HG02759 (cell line): ENCODE results near the gene A2M.
A peak's percentile ranks its signal among the peaks of the same experiment; 100 is the strongest.

ENCODE experiments used
- ATAC-seq: cut with Tn5 transposase; IDR thresholded peaks from one replicate; pipeline ENCODE4 v1.9.1; 2021; ENCODE audit warnings: mild to moderate bottlenecking, moderate library complexity; ENCODE audit not compliant: unreplicated experiment

A2M gene

GRCh38 chr12:9074484-9075137, 41.1 kb downstream of the A2M start:
- no peak for ATAC-seq

- ATAC-seq, result no peak
Measured at GRCh38 chr12:9073076-9073475, 42.6 kb downstream of the A2M start.

GRCh38 chr12:9072481-9073038, 43.2 kb downstream of the A2M start:
- ATAC-seq, result no peak

GRCh38 chr12:9071969-9072368, 43.8 kb downstream of the A2M start:
- no peak for ATAC-seq

- no peak for ATAC-seq
Measured at GRCh38 chr12:9071518-9071917, 44.2 kb downstream of the A2M start.

- ATAC-seq, result no peak
Measured at GRCh38 chr12:9070351-9070750, 45.4 kb downstream of the A2M start.

GRCh38 chr12:9068600-9068999, 47.1 kb downstream of the A2M start:
- no peak for ATAC-seq

- ATAC-seq, result no peak
Measured at GRCh38 chr12:9068086-9068485, 47.6 kb downstream of the A2M start.

- no peak for ATAC-seq
Measured at GRCh38 chr12:9066755-9067423, 48.8 kb downstream of the A2M start.

GRCh38 chr12:9066183-9066623, 49.5 kb downstream of the A2M start:
- no peak for ATAC-seq

- no peak for ATAC-seq
Measured at GRCh38 chr12:9065607-9065856, 50.2 kb downstream of the A2M start.

GRCh38 chr12:9064815-9065606, 50.7 kb downstream of the A2M start:
- ATAC-seq, result no peak

- ATAC-seq, result peak; percentile 64
Measured at GRCh38 chr12:9064201-9064814, 51.4 kb downstream of the A2M start.

- ATAC-seq, result no peak
Measured at GRCh38 chr12:9052610-9053009, 63.1 kb downstream of the A2M start.

GRCh38 chr12:9051158-9051550, 64.6 kb downstream of the A2M start:
- ATAC-seq, result no peak

- ATAC-seq, result no peak
Measured at GRCh38 chr12:9050521-9051157, 65.1 kb downstream of the A2M start.

GRCh38 chr12:9049520-9050133, 66.1 kb downstream of the A2M start:
- no peak for ATAC-seq

- ATAC-seq, result no peak
Measured at GRCh38 chr12:9048930-9049329, 66.8 kb downstream of the A2M start.

- ATAC-seq, result no peak
Measured at GRCh38 chr12:9047105-9047504, 68.6 kb downstream of the A2M start.

- ATAC-seq, result no peak
Measured at GRCh38 chr12:9043766-9044165, 72.0 kb downstream of the A2M start.

GRCh38 chr12:9041321-9041720, 74.4 kb downstream of the A2M start:
- no peak for ATAC-seq
